ENCODE measurements around the gene TMC7.

Gene TMC7

GRCh38 chr16:19105891-19106624 lies 122.3 kb downstream of the TMC7 start:
- Histone ChIP-seq H3F3A (ENCODE audit: low read depth) (no peaks in the 10 kb centered on the region), H3K79me2 (ENCODE audit: insufficient read depth, low read length) (no peaks in the 10 kb centered on the region), H3K9ac (ENCODE audit: low read depth, low read length, poor library complexity, severe bottlenecking) (no peak overlapping the region), H3K36me3 (ENCODE audit: insufficient read depth, low read length) (no peaks in the 10 kb centered on the region), H3K4me1 (ENCODE audit: insufficient read depth, low read length, poor library complexity, severe bottlenecking) (no peaks in the 10 kb centered on the region), H4K20me1 (ENCODE audit: insufficient read depth, low read length, poor library complexity, severe bottlenecking) (no peaks in the 10 kb centered on the region), H3K4me2 (ENCODE audit: low read depth, low read length, poor library complexity, severe bottlenecking) (no peak overlapping the region), H3K9me2 (replicated peaks; ENCODE audit: low read depth, low read length) (no peaks in the 10 kb centered on the region), H3K27me3 (ENCODE audit: insufficient read depth, low read length, poor library complexity, severe bottlenecking) (no peaks in the 10 kb centered on the region), H2AFZ (ENCODE audit: low read length) (no peak overlapping the region), H3K4me3 (ENCODE audit: low read length, poor library complexity, severe bottlenecking) (no peak overlapping the region), H3K9me3 (ENCODE audit: insufficient read depth, low read depth, low read length) (no peaks in the 10 kb centered on the region; the same call in 1 of the 2 replicates)
- no peak for TF ChIP-seq EZH2phosphoT487 (IDR thresholded peaks at IDR 0.05; ENCODE audit: borderline replicate concordance)
- TF ChIP-seq CTCF (conservative IDR thresholded peaks at IDR 0.05; ENCODE audit: low read length), result no peak

GRCh38 chr16:19106625-19107020 lies 122.9 kb downstream of the TMC7 start:
- no peaks in the 10 kb centered on the region for H3K27me3 ChIP-seq (ENCODE audit: insufficient read depth, low read length, poor library complexity, severe bottlenecking)
- H3K79me2 ChIP-seq (ENCODE audit: insufficient read depth, low read length), result no peaks in the 10 kb centered on the region
- no peak overlapping the region for H3K4me3 ChIP-seq (ENCODE audit: low read length, poor library complexity, severe bottlenecking)
- no peaks in the 10 kb centered on the region for H3F3A ChIP-seq (ENCODE audit: low read depth)
- H3K36me3 ChIP-seq (ENCODE audit: insufficient read depth, low read length), result no peaks in the 10 kb centered on the region
- H3K4me2 ChIP-seq (ENCODE audit: low read depth, low read length, poor library complexity, severe bottlenecking), result no peak overlapping the region
- TF ChIP-seq EZH2phosphoT487 (IDR thresholded peaks at IDR 0.05; ENCODE audit: borderline replicate concordance) (no peak), CTCF (conservative IDR thresholded peaks at IDR 0.05; ENCODE audit: low read length) (no peak)
- no peaks in the 10 kb centered on the region for H3K9me2 ChIP-seq (replicated peaks; ENCODE audit: low read depth, low read length)
- H3K9me3 ChIP-seq (ENCODE audit: insufficient read depth, low read depth, low read length), result no peaks in the 10 kb centered on the region; the same call in 1 of the 2 replicates
- H3K9ac ChIP-seq (ENCODE audit: low read depth, low read length, poor library complexity, severe bottlenecking), result no peak overlapping the region
- no peaks in the 10 kb centered on the region for H3K4me1 ChIP-seq (ENCODE audit: insufficient read depth, low read length, poor library complexity, severe bottlenecking)
- no peaks in the 10 kb centered on the region for H4K20me1 ChIP-seq (ENCODE audit: insufficient read depth, low read length, poor library complexity, severe bottlenecking)
- H2AFZ ChIP-seq (ENCODE audit: low read length), result no peak overlapping the region

- Histone ChIP-seq H3K4me3 (ENCODE audit: low read length, poor library complexity, severe bottlenecking) (no peak overlapping the region), H3K36me3 (ENCODE audit: insufficient read depth, low read length) (no peaks in the 10 kb centered on the region)
These were observed 124.9 kb downstream of the TMC7 start for GRCh38 chr16:19108409-19109287.

More at GRCh38 chr16:19108409-19109287, 124.9 kb downstream of the TMC7 start:
- Histone ChIP-seq H3K9me2 (replicated peaks; ENCODE audit: low read depth, low read length) (no peaks in the 10 kb centered on the region), H3F3A (ENCODE audit: low read depth) (no peaks in the 10 kb centered on the region), H3K9ac (ENCODE audit: low read depth, low read length, poor library complexity, severe bottlenecking) (no peak overlapping the region), H4K20me1 (ENCODE audit: insufficient read depth, low read length, poor library complexity, severe bottlenecking) (no peaks in the 10 kb centered on the region), H3K9me3 (ENCODE audit: insufficient read depth, low read depth, low read length) (no peaks in the 10 kb centered on the region; the same call in 1 of the 2 replicates), H3K27me3 (ENCODE audit: insufficient read depth, low read length, poor library complexity, severe bottlenecking) (no peaks in the 10 kb centered on the region), H3K4me1 (ENCODE audit: insufficient read depth, low read length, poor library complexity, severe bottlenecking) (no peaks in the 10 kb centered on the region), H3K4me2 (ENCODE audit: low read depth, low read length, poor library complexity, severe bottlenecking) (no peak overlapping the region), H2AFZ (ENCODE audit: low read length) (no peak overlapping the region), H3K79me2 (ENCODE audit: insufficient read depth, low read length) (no peaks in the 10 kb centered on the region)
- no peak for TF ChIP-seq CTCF (conservative IDR thresholded peaks at IDR 0.05; ENCODE audit: low read length)
- TF ChIP-seq EZH2phosphoT487 (IDR thresholded peaks at IDR 0.05; ENCODE audit: borderline replicate concordance), result no peak

Measured in Loucy (cell line).